Measurements from ENCODE around the gene OCA2.
"Not testable (repeated sequence)": the region's sequence is repeated elsewhere in the genome, so short reads cannot be mapped to it uniquely, and the experiment has no call there.

Gene OCA2

GRCh38 chr15:28023422-28023821, 75.7 kb downstream of the OCA2 start:
- no peak for DNase-seq (ENCODE audit: low spot score)

- DNase-seq (ENCODE audit: low spot score), result no peak
Observed at GRCh38 chr15:28022961-28023360, 76.2 kb downstream of the OCA2 start.

GRCh38 chr15:28022181-28022580, 76.9 kb downstream of the OCA2 start:
- DNase-seq (ENCODE audit: low spot score), result no peak

- DNase-seq (ENCODE audit: low spot score), result no peak
Observed at GRCh38 chr15:28021281-28022039, 77.7 kb downstream of the OCA2 start.

GRCh38 chr15:28020644-28021043, 78.5 kb downstream of the OCA2 start:
- DNase-seq (ENCODE audit: low spot score), result no peak

- no peak for DNase-seq (ENCODE audit: low spot score)
Observed at GRCh38 chr15:28019594-28020309, 79.4 kb downstream of the OCA2 start.

- DNase-seq (ENCODE audit: low spot score), result no peak
Observed at GRCh38 chr15:28018291-28019044, 80.6 kb downstream of the OCA2 start.

- DNase-seq (ENCODE audit: low spot score), result no peak
Observed at GRCh38 chr15:28017423-28017924, 81.6 kb downstream of the OCA2 start.

GRCh38 chr15:28015855-28016254, 83.3 kb downstream of the OCA2 start:
- no peak for DNase-seq (ENCODE audit: low spot score)

- no peak for DNase-seq (ENCODE audit: low spot score)
Observed at GRCh38 chr15:28014623-28015200, 84.4 kb downstream of the OCA2 start.

GRCh38 chr15:28013976-28014375, 85.1 kb downstream of the OCA2 start:
- no peak for DNase-seq (ENCODE audit: low spot score)

GRCh38 chr15:28013480-28013879, 85.6 kb downstream of the OCA2 start:
- DNase-seq (ENCODE audit: low spot score), result no peak

GRCh38 chr15:28012231-28012630, 86.9 kb downstream of the OCA2 start:
- no peak for DNase-seq (ENCODE audit: low spot score)

GRCh38 chr15:28008175-28008574, 90.9 kb downstream of the OCA2 start:
- not testable (repeated sequence) for DNase-seq (ENCODE audit: low spot score)

GRCh38 chr15:28006116-28006905, 92.8 kb downstream of the OCA2 start:
- no peak for DNase-seq (ENCODE audit: low spot score)

- DNase-seq (ENCODE audit: low spot score), result no peak
Observed at GRCh38 chr15:28005004-28005527, 94.0 kb downstream of the OCA2 start.

- DNase-seq (ENCODE audit: low spot score), result no peak
Observed at GRCh38 chr15:28004143-28005003, 94.7 kb downstream of the OCA2 start.

- DNase-seq (ENCODE audit: low spot score), result no peak
Observed at GRCh38 chr15:28003302-28004037, 95.6 kb downstream of the OCA2 start.

- no peak for DNase-seq (ENCODE audit: low spot score)
Observed at GRCh38 chr15:28002867-28003266, 96.2 kb downstream of the OCA2 start.
